AG09309 (cell line): ENCODE results near the gene KLF17.

Experiments used
- DNase-seq: peaks from one replicate; pipeline ENCODE4 v3.0.0-alpha.2; 2010; ENCODE audit warnings: low read depth
- H3K4me3 ChIP-seq: 2 replicates; pipeline ENCODE4 v1.5.1; 2011; ENCODE audit warnings: mild to moderate bottlenecking, low read depth, low read length, moderate library complexity; ENCODE audit not compliant: control insufficient read depth
- TF ChIP-seq, protein P1 (sequence below): IDR thresholded peaks from 2 replicates; pipeline ENCODE4 v1.5.1; 2011; ENCODE audit warnings: mild to moderate bottlenecking, low read depth, low read length, inconsistent platforms; ENCODE audit not compliant: insufficient read depth, control insufficient read depth; ENCODE audit errors: missing control alignments

Gene KLF17

DNA sequence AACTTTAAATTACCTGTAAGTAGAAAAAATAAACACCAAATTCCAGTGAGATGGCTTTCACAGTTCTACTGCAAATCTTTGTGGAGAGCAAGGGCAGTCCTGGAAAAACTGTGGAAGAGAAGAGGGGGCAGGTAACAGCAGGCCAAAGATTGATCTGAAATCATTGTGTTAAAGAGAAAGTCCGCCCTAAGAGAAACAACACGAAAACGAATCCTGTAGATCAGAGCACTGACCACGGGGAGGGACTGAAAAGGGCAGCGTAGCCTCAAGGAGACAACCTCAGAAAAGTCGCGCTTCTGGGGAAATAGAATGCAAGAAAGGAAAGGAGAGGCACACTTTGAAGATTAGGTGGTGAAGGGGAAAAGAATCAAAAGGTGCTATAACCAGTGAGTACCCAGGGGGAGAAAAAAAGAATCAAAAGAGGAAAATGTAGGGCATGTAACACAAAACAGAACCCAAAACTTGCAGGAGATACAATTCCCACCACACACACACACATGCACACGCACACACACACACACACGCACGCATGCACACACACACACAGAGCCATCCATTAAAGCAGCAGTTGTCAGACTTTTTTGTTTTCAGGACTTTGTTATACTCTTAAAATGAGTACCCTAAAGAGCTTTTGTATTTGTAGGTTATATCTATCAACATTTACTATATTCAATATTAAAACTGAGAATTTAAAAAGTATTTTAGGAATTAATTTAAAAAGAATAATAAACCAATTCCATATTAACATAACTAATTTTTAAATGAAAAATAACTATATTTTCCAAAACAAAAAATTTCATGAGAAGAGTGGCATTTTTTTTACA lies 28.0 kb upstream of the KLF17 start:
- no peak overlapping the region for H3K4me3 ChIP-seq
- no peak for DNase-seq
- TF ChIP-seq, protein P1, sequence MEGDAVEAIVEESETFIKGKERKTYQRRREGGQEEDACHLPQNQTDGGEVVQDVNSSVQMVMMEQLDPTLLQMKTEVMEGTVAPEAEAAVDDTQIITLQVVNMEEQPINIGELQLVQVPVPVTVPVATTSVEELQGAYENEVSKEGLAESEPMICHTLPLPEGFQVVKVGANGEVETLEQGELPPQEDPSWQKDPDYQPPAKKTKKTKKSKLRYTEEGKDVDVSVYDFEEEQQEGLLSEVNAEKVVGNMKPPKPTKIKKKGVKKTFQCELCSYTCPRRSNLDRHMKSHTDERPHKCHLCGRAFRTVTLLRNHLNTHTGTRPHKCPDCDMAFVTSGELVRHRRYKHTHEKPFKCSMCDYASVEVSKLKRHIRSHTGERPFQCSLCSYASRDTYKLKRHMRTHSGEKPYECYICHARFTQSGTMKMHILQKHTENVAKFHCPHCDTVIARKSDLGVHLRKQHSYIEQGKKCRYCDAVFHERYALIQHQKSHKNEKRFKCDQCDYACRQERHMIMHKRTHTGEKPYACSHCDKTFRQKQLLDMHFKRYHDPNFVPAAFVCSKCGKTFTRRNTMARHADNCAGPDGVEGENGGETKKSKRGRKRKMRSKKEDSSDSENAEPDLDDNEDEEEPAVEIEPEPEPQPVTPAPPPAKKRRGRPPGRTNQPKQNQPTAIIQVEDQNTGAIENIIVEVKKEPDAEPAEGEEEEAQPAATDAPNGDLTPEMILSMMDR: no peak

DNA sequence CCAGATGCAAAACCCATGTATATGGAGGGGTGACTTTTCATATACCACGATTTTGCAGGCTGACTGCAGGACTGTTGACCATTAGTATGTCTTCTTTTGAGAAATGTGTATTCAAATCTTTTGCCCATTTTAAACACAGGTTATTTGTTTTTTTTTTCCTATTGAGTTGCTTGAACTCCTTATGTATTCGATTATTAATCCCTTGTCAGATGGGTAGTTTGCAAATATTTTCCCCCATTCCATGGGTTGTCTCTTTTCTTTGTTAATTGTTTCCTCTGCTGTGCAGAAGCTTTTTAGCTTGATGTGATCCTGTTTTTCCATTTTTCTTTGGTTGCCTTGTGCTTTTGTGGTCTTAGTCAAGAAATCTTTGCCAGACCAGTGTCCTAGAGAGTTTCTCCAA lies 24.6 kb upstream of the KLF17 start:
- no peak overlapping the region for H3K4me3 ChIP-seq
- DNase-seq: no peak
- TF ChIP-seq, protein P1: no peak

DNA sequence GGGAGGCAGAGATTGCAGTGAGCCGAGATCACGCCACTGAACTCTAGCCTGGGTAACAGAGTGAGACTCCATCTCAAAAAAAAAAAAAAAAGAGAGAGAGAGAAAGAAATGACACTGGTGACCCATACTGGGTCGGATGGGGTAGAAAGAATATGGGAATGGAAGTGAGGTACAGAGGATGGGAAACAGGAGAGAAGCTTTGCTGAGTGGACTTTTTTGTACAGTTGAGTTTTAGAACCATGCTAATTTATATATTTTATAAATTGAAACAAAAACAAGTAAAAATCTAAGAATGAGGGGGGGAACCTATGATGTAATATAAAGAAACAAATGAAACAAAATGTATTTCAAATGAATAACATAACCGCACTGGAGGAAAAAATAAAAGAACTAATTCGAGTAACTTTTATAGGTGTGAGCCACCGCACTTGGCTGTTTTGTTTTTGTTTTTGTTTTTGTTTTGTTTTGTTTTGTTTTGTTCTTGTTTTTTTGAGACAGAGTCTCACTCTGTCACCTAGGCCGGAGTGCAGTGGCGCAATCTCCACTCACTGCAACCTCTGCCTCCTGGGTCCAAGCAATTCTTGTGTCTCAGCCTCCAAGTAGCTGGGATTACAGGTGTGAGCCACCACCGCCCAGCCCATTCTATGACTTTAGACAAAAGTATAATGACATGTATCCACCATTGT lies 18.3 kb upstream of the KLF17 start:
- DNase-seq: no peak
- TF ChIP-seq, protein P1: no peak
- H3K4me3 ChIP-seq: no peak overlapping the region

GRCh38 chr1:44101328-44101727 lies 17.3 kb upstream of the KLF17 start:
- peak; percentile 3 for DNase-seq
- TF ChIP-seq, protein P1: no peak
- no peak overlapping the region for H3K4me3 ChIP-seq

- TF ChIP-seq, protein P1: no peak
- H3K4me3 ChIP-seq: no peak overlapping the region
- DNase-seq: no peak
Measured at GRCh38 chr1:44103270-44104131, 15.1 kb upstream of the KLF17 start.

GRCh38 chr1:44105810-44106209 lies 12.8 kb upstream of the KLF17 start:
- H3K4me3 ChIP-seq: no peak overlapping the region
- no peak for DNase-seq
- TF ChIP-seq, protein P1: no peak
